Activated B cell treated with CpG ODN at 0.5 μM for 24 hours (primary cell): ENCODE measurements around the gene CREB3L4. TPM values are rescaled to one million over a fixed set of nuclear protein-coding genes. Genes with fewer than 3 reads are reported as not detected.
A peak's percentile ranks its signal among the peaks of the same experiment; 100 is the strongest.
"Not testable (repeated sequence)": the region's sequence is repeated elsewhere in the genome, so short reads cannot be mapped to it uniquely, and the experiment has no call there.

Source experiments
- ATAC-seq: fragments of 200-7000 bp; cut with Tn5 transposase; one replicate; pipeline ENCODE4 v1.10.0; 2021; ENCODE audit warnings: low read depth, mild to moderate bottlenecking, moderate library complexity
- CTCF ChIA-PET: fragments of 350-600 bp; sonication (Branson Sonifier 250); formaldehyde crosslinking; loops from one replicate; lab custom pipeline; 2021; ENCODE audit warnings: antibody characterized with exemption; lab: Charles Lee
- POLR2A ChIA-PET: fragments of 350-600 bp; sonication (Branson Sonifier 250); formaldehyde crosslinking; loops from one replicate; lab custom pipeline; 2021; ENCODE audit warnings: antibody characterized with exemption; lab: Charles Lee
- DNase-seq: peaks from one replicate; pipeline ENCODE4 v3.0.0; 2022
- H3K27ac Mint-ChIP-seq: one replicate; pipeline ENCODE4 v1.8.0; 2020; ENCODE audit warnings: mixed read lengths
- H3K27me3 Mint-ChIP-seq: one replicate; pipeline ENCODE4 v1.8.0; 2021; ENCODE audit warnings: mixed read lengths
- H3K36me3 Mint-ChIP-seq: one replicate; pipeline ENCODE4 v1.8.0; 2021; ENCODE audit warnings: low read depth, mixed read lengths
- H3K4me1 Mint-ChIP-seq: one replicate; pipeline ENCODE4 v1.8.0; 2021; ENCODE audit warnings: mixed read lengths
- H3K4me3 Mint-ChIP-seq: one replicate; pipeline ENCODE4 v1.8.0; 2020; ENCODE audit warnings: mild to moderate bottlenecking, mixed read lengths
- H3K9me3 Mint-ChIP-seq: one replicate; pipeline ENCODE4 v1.8.0; 2020; ENCODE audit warnings: mixed read lengths
- CTCF ChIP-seq: fragments of 200-600 bp; IDR thresholded peaks from one replicate; pipeline ENCODE4 v1.8.0; 2022; ENCODE audit warnings: antibody characterized with exemption, mild to moderate bottlenecking
- intact Hi-C: fragments of 100-400 bp; cut with micrococcal nuclease; formaldehyde crosslinking; loops from one replicate; pipeline ENCODE4 v1.15.1; 2024
- total RNA-seq: library from RNA; stranded (reverse); gene quantifications from 2 replicates; pipeline ENCODE4 v1.2.3, GENCODE V29; 2022

The CREB3L4 gene
- total RNA-seq, 1 donor from 2014 or later = 9.4 TPM

GRCh38 chr1:153978274-153978909 lies 10.7 kb downstream of the CREB3L4 start:
- Mint-ChIP-seq H3K27ac (peak overlapping the region; percentile 96), H3K27me3 (no peaks in the 10 kb centered on the region), H3K4me3 (peak overlapping the region; percentile 98), H3K36me3 (peaks cover 38% of the 10 kb centered on the region), H3K9me3 (no peaks in the 10 kb centered on the region), H3K4me1 (peaks cover 32% of the 10 kb centered on the region)
- no peak for DNase-seq
- ChIA-PET POLR2A (interaction anchor here (0.6 to 8.0 kb wide), 11 partner anchors 8 to 412 kb away, joined by 3 to 230 read pairs (median 25); partner anchors contain the start of genes CREB3L4, CRTC2, DENND4B and GATAD2B), CTCF (interaction anchor here (1.2 to 2.9 kb wide), 5 partner anchors 8 to 164 kb away, joined by 4 to 15 read pairs (median 7); partner anchors contain the start of genes CREB3L4, CRTC2 and RAB13)
- no peak for ATAC-seq
- intact Hi-C loops = no loop called here
- no peak for TF ChIP-seq CTCF

GRCh38 chr1:153979091-153979490 lies 11.4 kb downstream of the CREB3L4 start:
- H3K27ac Mint-ChIP-seq, ATAC-seq, DNase-seq, H3K4me3 Mint-ChIP-seq, intact Hi-C loops, H3K27me3 Mint-ChIP-seq, H3K9me3 Mint-ChIP-seq: not testable (repeated sequence)
- ChIA-PET CTCF (interaction anchor here (0.7 to 1.9 kb wide), 3 partner anchors 34 to 165 kb away, joined by 3 to 7 read pairs (median 4); no protein-coding TSS in a partner anchor), POLR2A (interaction anchor here (0.6 to 8.0 kb wide), 6 partner anchors 12 to 381 kb away, joined by 3 to 230 read pairs (median 68); partner anchors contain the start of genes CREB3L4, DENND4B, GATAD2B and RPS27)
- H3K36me3 Mint-ChIP-seq = peaks cover 31% of the 10 kb centered on the region
- peaks cover 32% of the 10 kb centered on the region for H3K4me1 Mint-ChIP-seq

GRCh38 chr1:153981735-153982134 lies 14.0 kb downstream of the CREB3L4 start:
- peaks cover 10% of the 10 kb centered on the region for H3K36me3 Mint-ChIP-seq
- H3K27ac Mint-ChIP-seq, intact Hi-C loops, H3K27me3 Mint-ChIP-seq, H3K4me3 Mint-ChIP-seq, ATAC-seq, CTCF ChIA-PET, H3K9me3 Mint-ChIP-seq, DNase-seq: not testable (repeated sequence)
- H3K4me1 Mint-ChIP-seq = peaks cover 42% of the 10 kb centered on the region
- POLR2A ChIA-PET = interaction anchor here (0.6 to 8.0 kb wide), 3 partner anchors 10 to 254 kb away, joined by 3 to 230 read pairs (median 96); partner anchors contain the start of genes CREB3L4, INTS3, RPS27 and SLC39A1

GRCh38 chr1:153984123-153984894 lies 16.6 kb downstream of the CREB3L4 start:
- peak overlapping the region; percentile 47 for H3K4me3 Mint-ChIP-seq
- H3K36me3 Mint-ChIP-seq = no peaks in the 10 kb centered on the region
- no peak for DNase-seq

GRCh38 chr1:153985341-153985912 lies 17.7 kb downstream of the CREB3L4 start:
- intact Hi-C loops = loop anchor here (1.0 kb wide), 2 partner anchors 8 to 18 kb away; partner anchors contain the start of genes CREB3L4 and JTB
- Mint-ChIP-seq H3K27ac (peak overlapping the region; percentile 92), H3K4me3 (peak overlapping the region; percentile 88), H3K36me3 (peaks cover 1% of the 10 kb centered on the region), H3K27me3 (no peaks in the 10 kb centered on the region), H3K9me3 (no peaks in the 10 kb centered on the region), H3K4me1 (peaks cover 38% of the 10 kb centered on the region)
- DNase-seq (peak; percentile 52), ATAC-seq (peak; percentile 70)
- TF ChIP-seq CTCF = no peak
- CTCF ChIA-PET = interaction anchor here (1.1 to 4.6 kb wide), 15 partner anchors 18 to 475 kb away, joined by 3 to 49 read pairs (median 12); partner anchors contain the start of genes CREB3L4, DENND4B, GATAD2B and NPR1
- POLR2A ChIA-PET = interaction anchor here (0.8 to 5.0 kb wide), 22 partner anchors 9 to 351 kb away, joined by 3 to 116 read pairs (median 8); partner anchors contain the start of genes CREB3L4, CRTC2, DENND4B and GATAD2B

More at GRCh38 chr1:153984123-153984894, 16.6 kb downstream of the CREB3L4 start:
- Mint-ChIP-seq H3K4me1 (peaks cover 32% of the 10 kb centered on the region), H3K9me3 (no peaks in the 10 kb centered on the region), H3K27me3 (no peaks in the 10 kb centered on the region), H3K27ac (peak overlapping the region; percentile 13)
- TF ChIP-seq CTCF = no peak
- ChIA-PET POLR2A (interaction anchor here (0.6 to 5.0 kb wide), 11 partner anchors 9 to 423 kb away, joined by 3 to 116 read pairs (median 26); partner anchors contain the start of genes CREB3L4, CRTC2, DENND4B and GATAD2B), CTCF (interaction anchor here (1.2 to 4.6 kb wide), 7 partner anchors 17 to 209 kb away, joined by 3 to 49 read pairs (median 28); partner anchors contain the start of genes CREB3L4, DENND4B, GATAD2B and SLC27A3)
- ATAC-seq = no peak
- intact Hi-C loops = no loop called here
